Caco-2 (cell line): ENCODE results near the gene SPAAR. TPM values are rescaled to one million over a fixed set of nuclear protein-coding genes. Genes with fewer than 3 reads are reported as not detected.

Source experiments
- BruUV-seq: library from RNA; stranded (reverse); fragments of 400-500 nt; replicated peaks from 2 replicates; lab custom pipeline; 2021; lab: Mats Ljungman, UMichigan
- CTCF ChIA-PET: fragments of 300-600 bp; sonication (Branson Sonifier 250); formaldehyde crosslinking; loops from one replicate; lab custom pipeline; 2022; ENCODE audit warnings: antibody characterized with exemption; lab: Charles Lee
- POLR2A ChIA-PET: fragments of 300-600 bp; sonication (Branson Sonifier 250); formaldehyde crosslinking; loops from one replicate; lab custom pipeline; 2022; ENCODE audit warnings: antibody characterized with exemption; lab: Charles Lee
- DNase-seq, 2 experiments: peaks; one replicate each; pipeline versions ENCODE4 v3.0.0 to v3.0.0-alpha.2; 2020 to 2022
- H3K27me3 ChIP-seq: replicated peaks from 2 replicates; pipeline ENCODE4 v1.6.0; 2011; ENCODE audit warnings: low read length; ENCODE audit not compliant: control insufficient read depth, insufficient read depth
- H3K36me3 ChIP-seq: 2 replicates; pipeline ENCODE4 v1.5.1; 2011; ENCODE audit warnings: low read length; ENCODE audit not compliant: control insufficient read depth, insufficient read depth
- H3K4me1 ChIP-seq: fragments of 250-450 bp; sonication (Bioruptor Pico); 2 replicates; pipeline ENCODE4 v1.5.1; 2020; ENCODE audit warnings: mild to moderate bottlenecking
- H3K4me3 ChIP-seq: 2 replicates; pipeline ENCODE4 v1.5.1; 2011; ENCODE audit warnings: low read depth, mild to moderate bottlenecking, control low read depth, low read length
- H3K9me3 ChIP-seq: fragments of 250-450 bp; sonication (Bioruptor Pico); 2 replicates; pipeline ENCODE4 v1.5.1; 2020; ENCODE audit warnings: mild to moderate bottlenecking, moderate library complexity
- H3K27ac Mint-ChIP-seq: one replicate; pipeline ENCODE4 v1.8.0; 2022; ENCODE audit warnings: mixed read lengths; ENCODE audit not compliant: unreplicated experiment
- H3K27me3 Mint-ChIP-seq: one replicate; pipeline ENCODE4 v1.8.0; 2022; ENCODE audit warnings: mixed read lengths; ENCODE audit not compliant: insufficient read depth, unreplicated experiment
- H3K36me3 Mint-ChIP-seq: one replicate; pipeline ENCODE4 v1.8.0; 2022; ENCODE audit warnings: mild to moderate bottlenecking, mixed read lengths; ENCODE audit not compliant: insufficient read depth, unreplicated experiment
- H3K4me1 Mint-ChIP-seq: one replicate; pipeline ENCODE4 v1.8.0; 2022; ENCODE audit warnings: low read depth, mixed read lengths; ENCODE audit not compliant: unreplicated experiment
- H3K4me3 Mint-ChIP-seq: one replicate; pipeline ENCODE4 v1.8.0; 2022; ENCODE audit warnings: mild to moderate bottlenecking, moderate library complexity, mixed read lengths; ENCODE audit not compliant: unreplicated experiment
- H3K9me3 Mint-ChIP-seq: one replicate; pipeline ENCODE4 v1.8.0; 2022; ENCODE audit warnings: mixed read lengths; ENCODE audit not compliant: unreplicated experiment
- intact Hi-C: fragments of 100-400 bp; cut with micrococcal nuclease; formaldehyde crosslinking; loops from one replicate; pipeline ENCODE4 v1.10.0; 2022; ENCODE audit not compliant: unreplicated experiment
- total RNA-seq: library from RNA; stranded (reverse); gene quantifications from 2 replicates; pipeline ENCODE4 v1.2.3, GENCODE V29; 2022
- TF ChIP-seq, protein P1 (sequence below), 2 experiments: fragments of 200-600 bp in 1 of 2; IDR thresholded peaks; 1 replicate in 1 of 2; 2 replicates in 1 of 2; pipeline versions ENCODE4 v1.5.1 to v1.8.0; 2011 to 2022; ENCODE audit warnings: antibody characterized with exemption in 1 of 2, control low read depth in 1 of 2, inconsistent platforms in 1 of 2, low read depth in 1 of 2, low read length in 1 of 2, mild to moderate bottlenecking in 1 of 2, moderate library complexity in 1 of 2; ENCODE audit not compliant: insufficient read depth in 1 of 2, severe bottlenecking in 1 of 2, unreplicated experiment in 1 of 2

The SPAAR gene
- total RNA-seq, 1 experiment from 2014 or later, result not detected

DNA sequence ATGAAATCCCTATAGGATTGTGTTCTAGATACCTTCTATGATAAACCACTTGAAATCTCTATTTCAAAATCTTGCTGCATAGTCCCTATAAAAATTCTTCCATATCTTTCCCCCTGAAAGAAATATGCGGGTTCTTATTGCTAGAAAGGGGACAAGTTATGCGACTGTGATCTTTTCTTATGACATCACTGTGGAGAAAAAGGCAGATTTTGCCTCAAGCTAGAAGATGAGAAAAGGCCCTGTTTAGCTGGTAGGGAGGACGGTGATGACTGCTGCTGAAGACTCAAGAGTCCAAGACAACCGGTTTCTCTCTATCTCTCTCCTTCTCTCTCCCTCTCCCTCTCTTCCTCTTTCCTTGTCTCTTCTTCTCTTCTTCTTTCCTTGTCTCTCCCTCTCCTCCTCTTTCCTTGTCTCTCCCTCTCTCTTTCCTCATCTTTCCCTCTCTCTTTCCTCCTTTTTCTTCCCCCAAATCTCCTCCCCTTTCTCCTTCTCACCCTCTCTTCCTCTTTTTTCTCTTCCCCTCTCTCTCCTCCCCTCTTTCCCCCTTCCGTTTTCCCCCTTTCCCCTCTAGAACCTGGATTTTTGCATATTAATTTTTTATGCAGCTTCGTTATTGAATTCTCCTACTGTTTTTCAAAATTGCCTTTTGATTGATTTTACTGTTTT is 43.4 kb downstream of the SPAAR start:
- no peak overlapping the region for H3K27ac Mint-ChIP-seq
- Histone ChIP-seq H3K4me1 (peaks cover 10% of the 10 kb centered on the region), H3K36me3 (no peaks in the 10 kb centered on the region), H3K9me3 (no peaks in the 10 kb centered on the region), H3K4me3 (no peak overlapping the region), H3K27me3 (no peaks in the 10 kb centered on the region)
- no peaks in the 10 kb centered on the region for H3K36me3 Mint-ChIP-seq
- POLR2A ChIA-PET, result no interaction called here
- H3K9me3 Mint-ChIP-seq, result no peaks in the 10 kb centered on the region
- intact Hi-C loops, result no loop called here
- no peak for DNase-seq
- H3K27me3 Mint-ChIP-seq, result peaks cover 8% of the 10 kb centered on the region
- peaks cover 16% of the 10 kb centered on the region for H3K4me1 Mint-ChIP-seq
- CTCF ChIA-PET, result interaction anchor here (0.9 kb wide), 2 partner anchors 11 to 71 kb away, joined by 3 to 4 read pairs; no protein-coding TSS in a partner anchor
- TF ChIP-seq, protein P1, sequence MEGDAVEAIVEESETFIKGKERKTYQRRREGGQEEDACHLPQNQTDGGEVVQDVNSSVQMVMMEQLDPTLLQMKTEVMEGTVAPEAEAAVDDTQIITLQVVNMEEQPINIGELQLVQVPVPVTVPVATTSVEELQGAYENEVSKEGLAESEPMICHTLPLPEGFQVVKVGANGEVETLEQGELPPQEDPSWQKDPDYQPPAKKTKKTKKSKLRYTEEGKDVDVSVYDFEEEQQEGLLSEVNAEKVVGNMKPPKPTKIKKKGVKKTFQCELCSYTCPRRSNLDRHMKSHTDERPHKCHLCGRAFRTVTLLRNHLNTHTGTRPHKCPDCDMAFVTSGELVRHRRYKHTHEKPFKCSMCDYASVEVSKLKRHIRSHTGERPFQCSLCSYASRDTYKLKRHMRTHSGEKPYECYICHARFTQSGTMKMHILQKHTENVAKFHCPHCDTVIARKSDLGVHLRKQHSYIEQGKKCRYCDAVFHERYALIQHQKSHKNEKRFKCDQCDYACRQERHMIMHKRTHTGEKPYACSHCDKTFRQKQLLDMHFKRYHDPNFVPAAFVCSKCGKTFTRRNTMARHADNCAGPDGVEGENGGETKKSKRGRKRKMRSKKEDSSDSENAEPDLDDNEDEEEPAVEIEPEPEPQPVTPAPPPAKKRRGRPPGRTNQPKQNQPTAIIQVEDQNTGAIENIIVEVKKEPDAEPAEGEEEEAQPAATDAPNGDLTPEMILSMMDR (IDR thresholded peaks at IDR 0.05; ENCODE audit: insufficient read depth in 1 of 2, low read depth in 1 of 2, low read length in 1 of 2, severe bottlenecking in 1 of 2, unreplicated experiment in 1 of 2), result no peak
- BruUV-seq, result no TSS peak
- H3K4me3 Mint-ChIP-seq, result no peak overlapping the region

DNA sequence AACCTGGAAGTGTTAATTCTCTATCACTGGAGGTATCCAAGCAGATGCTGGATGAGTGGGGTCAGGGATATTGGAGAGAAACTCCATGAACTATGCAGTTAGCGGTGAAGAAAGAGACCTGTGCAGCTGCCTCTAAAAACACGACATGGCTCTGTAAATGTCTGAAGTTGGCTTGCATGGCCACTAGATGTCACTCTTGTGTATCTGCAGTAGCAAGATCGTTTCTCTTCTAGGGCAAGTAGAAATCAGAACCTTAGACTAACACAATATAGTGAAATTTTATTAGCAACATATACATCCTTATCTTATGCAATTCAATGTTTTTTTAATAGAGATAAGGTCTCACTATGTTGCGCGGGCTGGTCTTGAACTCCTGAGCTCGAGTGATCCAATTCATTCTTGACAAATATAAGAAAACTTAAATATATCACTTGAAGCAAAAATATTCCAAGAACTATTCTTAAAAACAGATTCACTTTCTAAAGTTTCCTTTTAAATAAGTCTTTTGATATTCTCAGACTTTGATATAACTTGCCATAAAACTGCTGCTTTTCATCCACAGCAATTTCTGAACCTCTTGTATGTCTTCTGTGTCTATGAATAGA is 45.8 kb downstream of the SPAAR start:
- peak; percentile 63 to 66 for DNase-seq
- intact Hi-C loops, result loop anchor here (1.0 to 5.0 kb wide), 3 partner anchors 52 to 156 kb away; no protein-coding TSS in a partner anchor
- Histone ChIP-seq H3K27me3 (no peaks in the 10 kb centered on the region), H3K36me3 (no peaks in the 10 kb centered on the region), H3K9me3 (no peaks in the 10 kb centered on the region), H3K4me3 (no peak overlapping the region), H3K4me1 (peaks cover 10% of the 10 kb centered on the region)
- peaks cover 6% of the 10 kb centered on the region for H3K4me1 Mint-ChIP-seq
- ChIA-PET POLR2A (no interaction called here), CTCF (interaction anchor here (0.6 to 2.1 kb wide), 6 partner anchors 10 to 223 kb away, joined by 3 to 25 read pairs (median 4); partner anchors contain the start of gene TLN1)
- peaks cover 11% of the 10 kb centered on the region for H3K27me3 Mint-ChIP-seq
- no peaks in the 10 kb centered on the region for H3K9me3 Mint-ChIP-seq
- H3K4me3 Mint-ChIP-seq, result no peak overlapping the region
- TF ChIP-seq, protein P1 (IDR thresholded peaks at IDR 0.05; ENCODE audit: insufficient read depth in 1 of 2, low read depth in 1 of 2, low read length in 1 of 2, severe bottlenecking in 1 of 2, unreplicated experiment in 1 of 2), result peak; percentile 75 to 82
- no TSS peak for BruUV-seq
- H3K27ac Mint-ChIP-seq, result no peak overlapping the region
- no peaks in the 10 kb centered on the region for H3K36me3 Mint-ChIP-seq

DNA sequence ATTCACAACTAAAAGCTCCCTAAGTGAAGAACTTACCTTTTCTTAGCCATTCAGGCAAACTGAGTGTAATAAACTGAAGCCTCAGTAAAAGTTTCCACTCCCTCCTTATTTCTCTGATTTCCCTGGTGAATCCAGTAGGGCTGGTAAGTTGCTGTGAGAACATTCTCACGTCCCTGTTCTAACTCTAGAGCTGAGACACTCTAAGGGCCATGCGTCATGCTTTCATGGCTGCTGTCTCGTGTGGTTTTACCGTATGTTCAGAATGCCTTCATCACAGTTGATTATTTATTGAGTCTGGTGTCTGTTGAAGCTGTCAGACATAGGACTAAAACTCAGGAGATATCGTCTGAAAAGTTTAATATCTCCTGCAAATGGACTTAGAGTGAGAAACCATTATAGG is 47.4 kb downstream of the SPAAR start:
- no peak overlapping the region for H3K4me3 Mint-ChIP-seq
- TF ChIP-seq, protein P1 (IDR thresholded peaks at IDR 0.05; ENCODE audit: insufficient read depth in 1 of 2, low read depth in 1 of 2, low read length in 1 of 2, severe bottlenecking in 1 of 2, unreplicated experiment in 1 of 2), result no peak
- no peak overlapping the region for H3K27ac Mint-ChIP-seq
- Histone ChIP-seq H3K36me3 (no peaks in the 10 kb centered on the region), H3K4me3 (no peak overlapping the region), H3K27me3 (no peaks in the 10 kb centered on the region; the same call in 1 of the 2 replicates), H3K9me3 (no peaks in the 10 kb centered on the region), H3K4me1 (peaks cover 8% of the 10 kb centered on the region)
- no TSS peak for BruUV-seq
- no peaks in the 10 kb centered on the region for H3K9me3 Mint-ChIP-seq
- H3K27me3 Mint-ChIP-seq, result peaks cover 14% of the 10 kb centered on the region
- peaks cover 6% of the 10 kb centered on the region for H3K4me1 Mint-ChIP-seq
- ChIA-PET POLR2A (no interaction called here), CTCF (interaction anchor here (0.7 kb wide), 1 partner anchor 96 kb away, joined by 6 read pairs; no protein-coding TSS in a partner anchor)
- DNase-seq, result no peak
- intact Hi-C loops, result loop anchor here (5.0 kb wide), 1 partner anchor 51 kb away; no protein-coding TSS in a partner anchor
- H3K36me3 Mint-ChIP-seq, result no peaks in the 10 kb centered on the region
